Left renal cortex interstitium (tissue), 4 donors: ENCODE data around the gene MED7. TPM values are rescaled to one million over a fixed set of nuclear protein-coding genes. Genes with fewer than 3 reads are reported as not detected.
"Not testable (repeated sequence)": the region's sequence is repeated elsewhere in the genome, so short reads cannot be mapped to it uniquely, and the experiment has no call there.

ENCODE experiments used
- DNase-seq, 4 donors: peaks; one replicate each; pipeline ENCODE4 v3.0.0-alpha.2; 2013; ENCODE audit warnings: low read depth in 4 of 4, low spot score in 2 of 4, missing footprints in 1 of 4
- polyA plus RNA-seq, 4 donors: library from polyadenylated mRNA; unstranded; fragments of 120-200 nt; gene quantifications; one replicate each; pipeline ENCODE4 v1.2.1, GENCODE V29; 2013; ENCODE audit not compliant: insufficient read length in 4 of 4

Gene MED7
- polyA plus RNA-seq: 10 to 100 TPM; 19.0 to 23.0 (median 22.4) TPM

DNA sequence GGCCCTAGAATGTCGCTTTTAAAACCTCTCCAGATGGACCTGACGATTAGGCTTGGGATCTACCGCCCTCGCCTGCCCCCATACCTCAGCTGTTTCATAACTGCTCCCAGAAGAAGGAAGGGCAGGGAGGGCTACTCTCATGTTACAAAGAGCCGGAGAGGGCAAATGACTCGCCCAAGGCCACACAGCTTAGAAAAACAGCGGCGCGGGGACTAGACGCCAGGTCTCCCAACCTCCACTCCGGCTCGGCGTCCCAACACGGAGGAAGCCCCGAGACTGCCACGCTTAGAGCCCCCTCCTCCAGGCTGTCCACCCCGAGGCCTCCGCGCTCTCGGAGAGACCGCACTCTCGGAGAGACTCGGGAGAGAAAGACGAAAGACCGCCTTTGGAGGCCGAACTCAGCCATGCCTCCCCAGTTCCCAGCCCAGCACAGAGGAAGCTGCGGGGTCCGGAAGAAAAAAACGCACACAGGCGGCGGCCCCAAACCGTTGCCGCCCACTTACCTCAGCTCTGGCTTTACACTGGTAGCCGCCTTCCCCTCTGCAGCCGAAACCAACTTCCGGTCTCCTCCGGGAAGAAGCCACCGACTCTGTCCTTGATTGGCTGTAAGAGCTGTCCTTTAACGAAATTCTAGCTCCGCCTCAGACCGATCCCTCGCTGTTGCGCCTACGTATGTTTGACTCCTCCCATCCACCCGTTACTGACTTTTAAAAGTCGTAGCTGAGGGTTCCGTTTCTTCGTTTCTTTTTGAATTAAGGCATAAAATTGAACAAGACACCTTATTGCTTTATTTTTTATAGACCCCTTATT lies at the start of gene MED7:
TSS of gene MED7 (minus strand) at position 549 of the 810 bp plus-strand sequence. CDS start 3,434 bp downstream, outside the sequence.
- peak; percentile 97 to 100 (median 98) for DNase-seq

GRCh38 chr5:157189223-157189622 lies 46.6 kb upstream of the MED7 start:
- no peak for DNase-seq

- no peak for DNase-seq
Measured at GRCh38 chr5:157188270-157188669, 45.6 kb upstream of the MED7 start.

DNA sequence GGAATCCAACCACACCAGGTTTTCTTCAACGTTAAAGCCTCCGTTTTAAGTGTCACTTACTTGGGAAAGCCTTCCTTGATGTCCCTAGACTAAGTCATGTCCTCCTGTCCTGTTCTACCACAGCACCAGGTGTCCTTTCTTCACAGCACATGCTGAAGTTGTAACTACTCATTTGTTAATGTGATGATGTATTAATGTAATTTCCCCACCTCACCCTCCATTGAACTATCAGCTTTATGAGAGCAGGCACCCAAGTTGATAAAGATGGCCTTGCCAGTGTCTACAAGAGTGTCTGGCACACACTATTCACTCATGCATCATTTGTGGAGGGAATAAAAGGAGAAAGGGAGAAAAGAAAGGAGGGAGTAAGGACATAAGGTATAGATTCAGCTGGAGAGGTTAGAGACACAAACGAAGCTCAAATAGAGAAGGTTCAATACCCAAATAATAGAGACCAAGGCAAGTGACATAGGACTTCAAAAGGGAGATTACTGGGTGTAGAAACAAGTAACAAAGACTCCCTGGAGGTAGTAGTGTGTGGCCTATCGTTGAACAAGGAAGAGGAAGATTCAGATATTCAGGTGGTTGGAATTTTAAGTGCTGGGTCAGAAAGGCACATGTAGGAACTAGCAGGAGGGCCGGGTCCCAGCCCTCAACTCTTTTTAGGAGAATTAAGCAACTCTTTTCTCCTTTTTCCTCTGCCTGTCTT lies 44.5 kb upstream of the MED7 start:
- no peak for DNase-seq

DNA sequence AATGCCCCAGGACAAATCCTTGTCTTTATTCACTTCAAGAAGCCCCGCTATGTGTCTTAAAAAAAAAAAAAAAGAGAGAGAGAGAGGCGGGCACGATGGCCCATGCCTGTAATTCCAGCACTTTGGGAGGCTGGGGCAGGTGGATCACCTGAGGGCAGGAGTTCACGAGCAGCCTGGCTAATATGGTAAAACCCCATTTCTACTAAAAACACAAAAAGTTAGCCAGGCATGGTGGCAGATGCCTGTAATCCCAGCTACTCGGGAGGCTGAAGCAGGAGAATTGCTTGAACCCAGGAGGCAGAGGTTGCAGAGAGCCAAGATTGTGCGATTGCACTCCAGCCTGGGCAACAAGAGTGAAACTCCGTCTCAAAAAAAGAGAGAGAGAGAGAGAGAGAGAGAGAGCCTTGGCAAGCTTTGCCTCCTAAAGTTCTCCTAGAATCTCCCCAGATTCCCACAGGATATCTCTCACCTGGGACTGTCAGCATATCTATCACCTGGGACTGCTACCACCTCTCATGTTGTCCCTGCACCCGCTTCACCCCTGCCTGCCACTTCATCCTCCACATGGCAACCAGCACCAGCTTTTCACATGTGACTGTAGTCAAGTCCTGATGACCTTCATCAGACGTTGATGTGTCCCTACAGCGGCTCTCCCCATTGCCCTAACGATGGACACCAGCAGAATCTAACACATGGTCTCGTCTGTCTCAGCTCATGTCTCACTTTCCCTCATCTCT lies 43.8 kb upstream of the MED7 start:
- DNase-seq: no peak

DNA sequence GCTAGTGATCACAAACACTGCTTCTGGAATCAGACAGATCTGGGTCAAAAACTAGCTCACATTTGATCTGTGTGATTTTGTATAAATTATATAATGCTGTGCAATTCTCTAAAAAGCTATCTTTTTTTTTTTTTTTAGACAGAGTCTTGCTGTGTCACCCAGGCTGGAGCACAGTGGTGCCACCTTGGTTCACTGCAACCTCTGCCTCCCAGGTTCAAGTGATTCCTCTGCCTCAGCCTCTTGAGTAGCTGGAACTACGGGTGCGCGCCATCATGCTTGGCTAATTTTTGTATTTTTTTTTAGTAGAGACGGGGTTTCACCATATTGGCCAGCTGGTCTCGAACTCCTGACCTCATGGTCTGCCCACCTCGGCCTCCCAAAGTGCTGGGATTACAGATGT lies 42.5 kb upstream of the MED7 start:
- DNase-seq: not testable (repeated sequence)

DNA sequence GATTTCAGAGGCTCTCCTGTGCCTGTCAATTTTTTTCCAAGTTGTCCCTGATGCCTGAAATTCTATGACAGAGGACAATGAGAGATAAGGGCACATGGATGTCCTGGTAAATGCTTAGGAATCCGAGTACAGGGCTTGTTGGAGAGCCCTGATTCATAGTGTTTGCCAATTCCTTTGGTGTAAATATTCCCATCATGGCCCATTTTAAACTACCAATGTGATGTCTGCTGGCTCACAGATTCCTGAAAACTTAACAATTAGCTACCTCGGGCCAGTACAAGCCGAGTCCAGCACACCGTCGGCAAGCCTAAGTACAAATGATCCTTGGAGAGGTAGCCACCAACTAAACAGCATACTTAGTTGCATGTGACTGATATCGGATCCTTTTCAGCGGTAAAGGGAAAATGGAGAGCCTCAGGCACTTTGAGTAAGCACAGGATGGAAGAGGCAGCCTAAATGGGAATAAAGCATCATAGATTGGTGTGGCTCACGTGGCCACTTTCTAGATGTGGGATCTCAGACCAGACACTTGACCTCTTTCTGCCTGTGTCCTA lies 41.5 kb upstream of the MED7 start:
- DNase-seq: no peak

DNA sequence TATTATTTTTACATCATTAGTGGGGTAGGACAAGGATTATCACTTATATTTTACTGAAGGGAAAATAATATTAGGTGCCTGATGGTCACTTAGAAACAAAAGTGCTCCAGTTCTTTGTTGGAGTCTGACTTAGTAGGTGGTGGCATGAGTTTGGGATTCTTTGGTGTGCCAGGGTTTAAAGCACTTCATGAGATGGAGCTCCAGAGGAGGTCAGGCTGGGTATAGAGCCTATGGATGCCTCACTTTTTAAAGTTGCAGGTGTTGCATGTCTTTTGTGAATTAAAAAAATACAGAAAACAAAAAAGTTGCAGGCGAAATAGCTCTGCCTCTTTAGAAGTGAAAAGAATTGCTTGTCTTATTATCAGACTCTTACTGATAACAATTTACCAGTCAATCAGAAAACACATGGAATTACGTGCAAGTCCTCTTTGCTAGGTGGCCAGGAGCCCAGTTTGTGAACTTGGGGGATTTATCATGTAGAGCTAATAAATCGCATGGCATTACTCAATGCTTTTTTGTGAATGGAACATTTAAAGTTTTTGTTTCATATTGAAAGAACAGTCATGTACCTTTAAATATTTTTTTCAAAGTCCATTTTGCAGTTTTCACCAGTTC lies 39.6 kb upstream of the MED7 start:
- DNase-seq: no peak

DNA sequence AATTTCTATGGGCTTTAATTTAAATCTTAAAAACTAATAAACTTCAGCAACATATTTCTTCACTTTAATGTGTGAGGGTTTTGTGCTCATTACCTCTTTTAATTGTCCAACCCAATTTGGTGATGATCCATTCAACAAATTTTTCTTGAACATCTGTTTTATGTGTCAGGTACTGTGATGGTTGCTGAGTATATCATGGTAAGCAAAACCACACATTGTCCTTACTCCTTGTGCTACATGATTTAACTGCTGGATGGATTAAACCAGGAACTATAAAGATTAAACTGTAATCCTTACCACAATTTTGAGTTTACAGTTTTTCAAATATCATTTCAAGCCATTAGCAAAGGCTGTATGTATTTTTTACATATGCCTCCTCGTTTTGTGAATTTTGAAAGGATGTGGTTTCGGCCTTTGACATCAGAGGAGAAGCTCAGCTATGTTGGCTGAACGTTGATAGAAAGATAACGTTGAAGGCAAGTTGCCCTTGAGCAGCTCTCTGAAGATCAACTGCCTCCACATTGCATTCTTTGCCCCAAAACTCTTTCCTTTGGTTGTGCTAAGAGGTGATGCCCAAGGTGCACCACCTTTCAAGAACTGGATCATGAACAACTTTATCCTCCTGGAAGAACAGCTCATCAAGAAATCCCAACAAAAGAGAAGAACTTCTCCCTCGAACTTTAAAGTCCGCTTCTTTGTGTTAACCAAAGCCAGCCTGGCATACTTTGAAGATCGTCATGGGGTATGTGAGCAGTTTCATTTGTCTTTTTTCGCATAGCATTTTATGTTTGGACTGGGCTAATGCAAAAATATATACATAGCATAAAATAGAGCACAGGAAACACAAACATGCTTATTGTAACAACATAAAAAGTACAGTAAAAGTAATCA lies 38.0 kb upstream of the MED7 start, which contains the start of gene ITK:
TSS of gene ITK (plus strand) at position 467 of the 891 bp plus-strand sequence. CDS start at position 605, 138 bp downstream.
- DNase-seq: no peak

DNA sequence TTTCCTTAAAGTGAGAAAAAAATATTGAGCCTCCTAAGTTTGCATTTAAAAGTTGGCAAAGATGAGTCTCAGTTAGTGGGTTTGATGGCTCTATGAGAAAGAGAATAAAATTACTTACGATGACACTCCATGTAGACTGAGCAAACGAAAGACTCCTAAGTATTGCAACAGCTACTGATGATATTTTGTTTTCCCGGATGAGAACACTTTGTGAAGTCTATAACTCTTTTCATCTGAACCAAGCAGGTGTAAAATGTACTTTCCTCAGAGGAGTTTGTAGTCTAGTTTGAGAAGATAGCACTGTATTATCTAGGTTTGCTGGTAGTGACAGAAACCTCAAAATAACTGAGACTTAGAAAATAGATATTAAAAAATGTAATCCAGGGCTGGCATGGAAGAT lies 36.3 kb upstream of the MED7 start:
- no peak for DNase-seq

- no peak for DNase-seq
Measured at GRCh38 chr5:157177953-157178352, 35.3 kb upstream of the MED7 start.

DNA sequence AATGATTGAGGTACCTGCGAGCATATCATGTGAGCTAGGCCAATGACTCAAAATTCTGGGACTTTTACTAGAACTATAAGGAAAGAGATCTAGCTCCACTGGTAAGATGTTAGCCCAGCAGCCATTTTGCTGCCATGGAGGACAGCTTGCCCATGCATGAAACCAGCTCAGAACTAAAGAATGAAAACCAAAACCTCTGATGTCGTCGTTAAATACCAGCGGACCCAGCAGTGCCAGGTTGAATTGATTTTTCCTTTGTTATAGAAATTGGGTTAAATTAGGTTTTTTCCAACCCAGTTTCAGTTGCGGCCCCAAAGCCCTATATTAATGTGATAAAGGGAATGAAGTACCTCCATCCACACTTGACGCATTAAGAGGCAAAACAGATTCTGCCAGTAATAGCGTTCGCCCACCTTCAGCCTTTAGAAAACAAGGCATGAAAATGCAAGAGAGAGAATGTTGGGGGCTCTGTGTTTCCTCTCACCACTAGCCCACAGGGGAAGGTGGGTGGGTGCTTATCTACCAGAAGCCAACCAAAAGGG lies 32.5 kb upstream of the MED7 start:
- DNase-seq: no peak

DNA sequence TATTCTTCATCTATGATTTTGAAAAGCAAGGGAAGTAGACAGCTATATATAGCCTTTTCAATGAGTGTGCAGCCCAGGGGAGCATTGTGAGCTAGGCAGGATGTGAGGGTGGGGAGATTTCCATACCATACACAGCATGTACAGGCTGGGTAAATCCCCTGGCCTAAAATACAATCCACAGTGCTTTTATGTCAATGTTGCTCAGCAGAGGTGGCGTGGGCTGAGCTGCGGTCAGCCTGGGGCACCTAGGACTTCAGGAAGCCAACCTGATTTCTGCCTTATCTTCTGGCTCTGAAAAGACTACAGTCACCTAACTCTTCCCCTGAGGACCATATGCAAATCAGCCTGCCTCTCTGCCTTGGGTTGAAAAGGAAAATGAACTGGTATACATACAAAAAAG lies 29.7 kb upstream of the MED7 start:
- DNase-seq: no peak

GRCh38 chr5:157168286-157168685 lies 25.6 kb upstream of the MED7 start:
- DNase-seq: no peak

DNA sequence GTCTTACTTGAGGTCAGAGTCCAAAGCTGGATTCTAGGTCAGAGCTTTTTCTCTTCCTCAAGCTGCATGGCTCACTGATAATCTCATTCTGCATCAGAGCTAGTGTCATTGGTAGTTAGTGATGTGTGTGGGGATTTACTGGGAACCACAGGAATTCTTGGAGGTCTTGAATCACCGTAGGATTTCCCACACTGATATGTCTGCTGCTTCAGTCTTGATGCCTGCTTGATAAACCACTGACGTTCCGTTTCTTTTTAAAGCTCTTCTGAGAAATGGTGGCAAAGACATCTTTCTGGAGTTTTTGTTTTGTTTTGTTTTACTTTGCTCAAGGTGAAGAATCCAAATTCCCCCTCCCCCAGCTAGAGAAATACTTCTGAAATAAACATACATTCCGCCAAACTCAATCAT lies 24.6 kb upstream of the MED7 start:
- DNase-seq: no peak

DNA sequence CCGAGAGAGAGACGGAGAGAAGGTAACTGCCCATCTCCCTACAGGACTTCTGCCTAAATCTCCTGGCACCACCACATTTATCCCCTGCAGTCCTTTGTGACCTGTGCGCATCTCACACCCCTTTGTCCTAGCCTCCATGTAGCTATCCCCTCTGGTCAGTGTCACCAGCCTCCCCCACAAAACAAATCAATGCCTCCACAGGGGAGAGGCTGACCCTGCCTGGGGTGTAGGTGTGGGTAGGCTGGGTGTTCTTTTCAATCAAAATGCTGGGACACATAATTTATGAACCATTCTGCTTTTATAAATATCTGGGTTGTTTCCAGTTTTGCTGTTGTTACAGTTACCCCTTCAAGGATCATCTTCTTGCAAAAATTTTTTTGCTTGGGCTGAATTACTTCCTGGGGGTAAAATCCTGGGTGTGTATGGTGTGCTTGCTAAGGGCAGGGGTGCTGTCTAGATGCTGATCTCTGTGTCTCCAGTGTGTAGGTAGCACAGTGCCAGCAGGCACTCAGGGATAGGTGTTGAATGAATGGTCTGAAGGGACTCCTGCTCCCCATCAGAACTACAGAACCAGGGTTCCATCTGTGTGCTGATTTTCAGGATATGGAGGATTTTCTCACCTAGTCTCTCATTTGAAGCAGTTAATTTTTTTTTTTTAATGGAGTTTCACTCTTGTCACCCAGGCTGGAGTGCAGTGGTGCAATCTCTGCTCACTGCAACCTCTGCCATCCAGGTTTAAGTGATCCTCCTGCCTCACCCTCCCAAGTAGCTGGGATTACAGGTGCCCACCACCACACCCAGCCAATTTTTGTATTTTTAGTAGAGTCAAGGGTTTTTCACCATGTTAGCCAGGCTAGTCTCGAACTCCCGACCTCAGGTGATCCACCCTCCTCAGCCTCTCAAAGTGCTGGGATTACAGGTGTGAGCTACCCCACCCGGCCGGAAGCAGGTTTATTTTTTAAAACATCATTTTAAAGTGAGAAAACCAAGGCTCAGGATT lies 23.8 kb upstream of the MED7 start, which contains the start of gene GARIN3:
TSS of gene GARIN3 (minus strand) at position 51 of the 1,000 bp plus-strand sequence. CDS start 96 bp downstream, outside the sequence.
- no peak for DNase-seq

DNA sequence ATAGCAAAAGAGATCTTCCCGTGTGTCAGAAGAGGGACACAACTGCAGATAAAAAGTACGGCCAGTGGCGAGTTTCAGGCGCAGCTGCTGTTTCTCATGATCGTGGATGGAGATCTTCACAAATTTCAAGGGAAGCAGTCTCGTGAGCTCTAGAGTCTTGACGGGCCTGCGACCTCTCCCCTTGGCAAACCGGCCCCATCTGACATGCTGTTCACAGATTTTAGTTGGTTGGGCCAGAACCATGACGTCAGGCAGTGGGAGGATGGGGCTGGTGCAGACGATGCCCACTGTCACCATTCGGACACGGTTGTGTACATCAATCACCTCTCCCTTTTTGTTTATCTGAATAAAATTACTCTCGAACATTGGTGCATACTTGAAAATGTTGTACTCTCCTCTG lies 23.0 kb upstream of the MED7 start:
- no peak for DNase-seq

- DNase-seq: no peak
Measured at GRCh38 chr5:157165261-157165660, 22.6 kb upstream of the MED7 start.
